Mucosa of stomach (tissue), 1 donor: ENCODE data around the gene STK32C.
"Not testable (repeated sequence)": the region's sequence is repeated elsewhere in the genome, so short reads cannot be mapped to it uniquely, and the experiment has no call there.

Experiments
- H3K27me3 ChIP-seq: one replicate; pipeline ENCODE4 v1.7.0; 2013; ENCODE audit warnings: mild to moderate bottlenecking, low read length; ENCODE audit not compliant: control insufficient read depth, insufficient read depth
- H3K36me3 ChIP-seq: one replicate; pipeline ENCODE4 v1.7.0; 2013; ENCODE audit warnings: low read length; ENCODE audit not compliant: control insufficient read depth, insufficient read depth
- H3K4me1 ChIP-seq: one replicate; pipeline ENCODE4 v1.7.0; 2013; ENCODE audit warnings: mild to moderate bottlenecking, low read length; ENCODE audit not compliant: control insufficient read depth, insufficient read depth
- H3K4me3 ChIP-seq: one replicate; pipeline ENCODE4 v1.7.0; 2013; ENCODE audit warnings: low read length
- H3K9ac ChIP-seq: one replicate; pipeline ENCODE4 v1.7.0; 2013; ENCODE audit warnings: mild to moderate bottlenecking, low read length, moderate library complexity
- H3K9me3 ChIP-seq: one replicate; pipeline ENCODE4 v1.7.0; 2013; ENCODE audit warnings: mild to moderate bottlenecking, low read length, moderate library complexity; ENCODE audit not compliant: control insufficient read depth
- donor health status: Pancreatic carcinoma.

STK32C gene

GRCh38 chr10:132270721-132271457 is 36.9 kb downstream of the STK32C start:
- Histone ChIP-seq H3K36me3 (no peaks in the 10 kb centered on the region), H3K9me3 (no peaks in the 10 kb centered on the region), H3K4me3 (no peak overlapping the region), H3K9ac (no peak overlapping the region), H3K4me1 (no peaks in the 10 kb centered on the region), H3K27me3 (no peaks in the 10 kb centered on the region)

- no peaks in the 10 kb centered on the region for H3K36me3 ChIP-seq
- no peaks in the 10 kb centered on the region for H3K4me1 ChIP-seq
- H3K4me3 ChIP-seq, result no peak overlapping the region
- no peaks in the 10 kb centered on the region for H3K9me3 ChIP-seq
- no peak overlapping the region for H3K9ac ChIP-seq
- H3K27me3 ChIP-seq, result no peaks in the 10 kb centered on the region
These were observed 37.5 kb downstream of the STK32C start for GRCh38 chr10:132270256-132270655.

DNA sequence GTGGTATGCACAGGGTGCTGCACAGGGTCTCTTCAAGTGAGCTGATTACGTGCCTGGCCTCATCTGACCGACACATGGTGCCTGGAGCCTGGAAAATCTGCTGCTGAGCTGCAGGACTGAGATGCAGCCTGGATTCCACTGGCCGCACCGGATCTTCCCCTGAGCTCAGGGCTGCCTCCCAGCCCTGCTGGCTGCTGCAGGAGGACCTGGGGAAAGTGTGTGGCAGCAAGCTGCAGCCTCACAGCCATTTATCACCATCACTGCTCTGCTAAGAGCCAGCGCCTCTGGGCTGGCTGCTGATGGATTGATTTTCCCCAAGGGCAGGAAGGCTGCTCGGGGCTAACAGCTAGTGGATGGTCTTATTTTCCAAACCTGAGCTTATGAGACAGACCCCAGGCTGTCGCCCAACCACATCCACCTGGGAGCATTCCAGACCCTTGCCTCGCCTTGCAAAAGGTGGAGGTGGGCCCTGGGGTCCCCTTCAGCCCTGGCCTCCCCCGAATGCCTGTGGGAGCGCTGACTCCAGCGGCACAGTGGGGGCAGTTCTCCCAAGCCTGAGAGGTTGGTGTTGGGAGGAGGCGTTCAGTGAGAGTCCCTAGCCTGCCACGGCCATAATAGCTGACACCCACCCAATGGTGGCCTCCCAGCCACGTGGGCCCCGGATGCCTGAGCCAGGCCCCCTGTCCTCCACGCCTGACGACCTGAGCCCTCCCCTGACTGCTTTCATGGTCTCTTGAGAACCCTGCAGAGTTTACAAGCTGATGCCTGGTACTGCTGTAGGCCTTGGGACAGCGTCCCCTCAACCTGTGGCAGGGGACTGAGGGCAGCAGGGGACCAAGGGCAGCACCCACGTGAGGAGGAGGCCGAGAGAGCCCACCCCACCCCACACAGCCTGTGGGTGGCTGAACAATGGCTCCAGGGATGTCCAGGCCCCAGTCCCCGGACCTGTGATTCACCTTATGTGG is 38.2 kb downstream of the STK32C start:
- Histone ChIP-seq H3K9me3 (no peaks in the 10 kb centered on the region), H3K4me3 (no peak overlapping the region), H3K27me3 (no peaks in the 10 kb centered on the region), H3K4me1 (no peaks in the 10 kb centered on the region), H3K9ac (no peak overlapping the region), H3K36me3 (no peaks in the 10 kb centered on the region)

GRCh38 chr10:132267916-132268315 is 39.8 kb downstream of the STK32C start:
- H3K4me1 ChIP-seq, H3K27me3 ChIP-seq, H3K36me3 ChIP-seq, H3K9me3 ChIP-seq, H3K9ac ChIP-seq, H3K4me3 ChIP-seq: not testable (repeated sequence)

- no peak overlapping the region for H3K4me3 ChIP-seq
- H3K27me3 ChIP-seq, result no peaks in the 10 kb centered on the region
- H3K4me1 ChIP-seq, result no peaks in the 10 kb centered on the region
These were observed 41.1 kb downstream of the STK32C start for GRCh38 chr10:132266594-132267161.

DNA sequence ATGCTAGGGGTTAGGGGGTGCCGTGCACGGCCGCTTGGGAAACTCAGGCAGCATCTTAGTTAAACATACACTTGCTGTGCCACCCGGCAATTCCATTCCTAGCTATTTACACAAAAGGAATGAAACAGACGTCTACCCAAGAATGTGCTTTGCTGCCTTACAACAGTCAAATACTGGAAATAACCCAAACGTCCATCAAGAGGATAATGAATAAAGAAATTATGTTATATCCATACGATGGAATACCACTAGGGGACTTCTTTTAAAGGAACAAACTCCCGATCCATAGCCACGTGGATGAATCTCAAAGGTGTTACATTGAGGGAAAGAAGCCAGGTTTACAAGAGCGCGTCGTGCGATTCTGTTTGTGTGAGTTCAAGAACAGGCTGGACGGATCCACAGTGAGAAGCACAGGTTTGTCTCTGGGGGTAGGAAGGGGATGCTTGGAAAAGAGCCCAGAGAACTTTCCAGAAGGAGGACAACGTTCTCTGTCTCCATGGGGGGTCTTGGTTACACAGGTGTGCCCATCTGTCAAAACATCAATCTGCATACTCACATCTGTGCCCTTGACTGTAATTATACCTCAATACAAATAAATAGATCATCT is 41.8 kb downstream of the STK32C start:
- H3K4me3 ChIP-seq, result no peak overlapping the region

More at GRCh38 chr10:132266594-132267161, 41.1 kb downstream of the STK32C start:
- Histone ChIP-seq H3K9me3 (no peaks in the 10 kb centered on the region), H3K9ac (no peak overlapping the region), H3K36me3 (no peaks in the 10 kb centered on the region)

DNA sequence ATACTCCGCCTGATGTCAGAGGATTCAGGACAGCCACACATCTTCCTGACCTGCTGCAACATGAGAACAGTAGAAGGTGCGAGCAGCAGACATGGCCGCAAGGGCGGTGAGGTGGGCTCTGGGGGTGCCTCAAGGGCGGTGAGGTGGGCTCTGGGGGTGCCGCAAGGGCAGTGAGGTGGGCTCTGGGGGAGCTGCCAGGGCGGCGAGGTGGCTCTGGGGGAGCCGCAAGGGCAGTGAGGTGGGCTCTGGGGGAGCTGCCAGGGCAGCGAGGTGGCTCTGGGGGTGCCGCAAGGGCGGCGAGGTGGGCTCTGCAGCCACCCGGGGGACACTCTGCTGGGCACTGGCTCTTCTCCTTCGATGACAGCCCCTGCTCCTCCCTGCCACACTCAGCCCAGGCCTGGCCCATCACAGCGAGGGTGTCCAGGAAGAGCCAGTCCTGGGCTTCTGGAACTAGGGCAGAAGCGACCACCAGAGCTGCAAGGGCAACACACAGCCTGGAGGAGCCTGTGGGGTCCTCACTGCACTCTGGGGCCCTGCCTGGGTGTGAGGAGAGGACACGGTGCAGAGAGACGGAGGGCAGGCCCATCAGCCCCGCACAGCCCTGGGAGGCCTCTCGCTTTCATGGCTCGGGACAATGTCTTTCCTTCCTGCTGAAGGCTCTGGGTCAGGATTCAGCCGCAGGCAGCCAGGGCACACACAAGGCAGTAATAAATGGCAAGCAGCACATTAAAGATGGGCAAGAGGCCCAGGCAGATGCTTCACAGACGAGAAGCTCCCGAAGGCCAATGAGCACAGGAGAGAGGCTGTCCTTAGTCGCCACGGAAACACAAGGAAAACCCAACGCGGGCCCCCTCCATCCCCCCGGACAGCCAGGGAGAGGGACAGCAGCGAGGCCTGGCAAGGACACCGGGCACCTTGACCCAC is 42.5 kb downstream of the STK32C start:
- Histone ChIP-seq H3K27me3 (no peaks in the 10 kb centered on the region), H3K9me3 (no peaks in the 10 kb centered on the region), H3K9ac (no peak overlapping the region), H3K36me3 (no peaks in the 10 kb centered on the region), H3K4me3 (no peak overlapping the region), H3K4me1 (no peaks in the 10 kb centered on the region)

More for the DNA sequence above, 41.8 kb downstream of the STK32C start:
- no peaks in the 10 kb centered on the region for H3K27me3 ChIP-seq
- no peaks in the 10 kb centered on the region for H3K36me3 ChIP-seq
- no peaks in the 10 kb centered on the region for H3K9me3 ChIP-seq
- H3K9ac ChIP-seq, result no peak overlapping the region
- H3K4me1 ChIP-seq, result no peaks in the 10 kb centered on the region

DNA sequence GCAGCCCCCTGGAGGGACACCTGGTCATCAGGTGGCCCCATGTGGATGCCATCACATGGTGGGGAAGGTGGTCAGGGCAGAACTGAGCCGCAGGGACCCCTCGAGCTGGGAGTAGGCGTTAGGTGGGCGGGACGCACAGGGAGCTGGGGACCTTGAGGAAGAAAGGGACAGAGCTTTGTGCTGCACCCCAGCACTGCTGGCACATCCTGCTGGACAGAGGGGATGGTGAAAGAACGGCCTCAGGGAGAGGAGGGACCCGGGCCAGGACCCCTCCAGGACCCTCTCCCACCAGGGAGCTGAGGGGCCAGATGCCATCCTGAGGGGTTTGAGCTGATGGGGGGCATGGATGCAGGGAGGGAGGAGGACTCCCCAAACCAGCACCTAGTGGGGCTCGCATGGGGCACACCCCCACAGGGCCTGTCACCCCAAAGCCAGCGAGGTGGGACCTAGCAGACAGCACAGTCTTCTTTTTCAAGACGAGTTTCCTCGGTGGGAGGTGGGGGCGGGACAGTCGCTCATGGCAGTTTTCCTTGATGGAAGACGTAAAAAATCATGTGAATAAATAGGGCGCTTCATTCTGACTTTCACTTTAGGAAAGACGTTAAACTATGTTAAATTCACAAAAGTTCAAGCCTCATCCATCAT is 43.3 kb downstream of the STK32C start:
- no peaks in the 10 kb centered on the region for H3K27me3 ChIP-seq
- H3K36me3 ChIP-seq, result no peaks in the 10 kb centered on the region
- H3K9me3 ChIP-seq, result no peaks in the 10 kb centered on the region
- no peaks in the 10 kb centered on the region for H3K4me1 ChIP-seq
- H3K4me3 ChIP-seq, result no peak overlapping the region
- no peak overlapping the region for H3K9ac ChIP-seq

GRCh38 chr10:132263866-132264265 is 43.9 kb downstream of the STK32C start:
- Histone ChIP-seq H3K36me3 (no peaks in the 10 kb centered on the region), H3K9ac (no peak overlapping the region), H3K4me1 (no peaks in the 10 kb centered on the region), H3K27me3 (no peaks in the 10 kb centered on the region), H3K9me3 (no peaks in the 10 kb centered on the region), H3K4me3 (no peak overlapping the region)

- Histone ChIP-seq H3K4me3 (no peak overlapping the region), H3K4me1 (no peaks in the 10 kb centered on the region), H3K9ac (no peak overlapping the region), H3K36me3 (no peaks in the 10 kb centered on the region), H3K27me3 (no peaks in the 10 kb centered on the region), H3K9me3 (no peaks in the 10 kb centered on the region)
These were observed 47.9 kb downstream of the STK32C start for GRCh38 chr10:132259702-132260482.
